ENCODE results near the gene LBX2.
A peak's percentile ranks its signal among the peaks of the same experiment; 100 is the strongest.

Gene LBX2

DNA sequence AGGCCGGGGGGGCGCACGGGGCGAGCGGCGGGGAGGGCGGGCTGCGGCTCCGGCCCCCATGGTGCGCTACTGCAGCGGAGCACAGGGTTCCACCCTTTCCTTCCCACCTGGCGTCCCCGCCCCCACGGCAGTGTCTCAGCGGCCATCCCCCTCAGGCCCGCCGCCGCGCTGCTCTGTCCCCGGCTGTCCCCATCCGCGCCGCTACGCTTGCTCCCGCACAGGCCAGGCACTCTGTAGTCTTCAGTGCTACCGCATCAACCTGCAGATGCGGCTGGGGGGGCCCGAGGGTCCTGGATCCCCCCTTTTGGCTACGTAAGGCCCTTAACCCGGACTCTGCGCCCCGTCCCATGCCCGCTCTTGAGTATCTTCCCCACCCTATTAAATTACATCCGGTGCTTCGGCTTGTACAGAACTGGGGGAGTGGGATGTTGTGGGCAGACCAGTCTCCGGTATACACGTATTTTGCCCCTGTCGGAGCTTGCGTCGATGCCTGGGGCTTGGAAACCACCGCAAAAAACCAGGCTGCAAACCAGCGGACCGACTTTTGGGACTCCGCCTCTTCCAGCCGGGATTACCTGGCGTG is 41.8 kb downstream of the LBX2 start:
- peaks cover 64% of the 10 kb centered on the region for H3K4me1 Mint-ChIP-seq
- CTCF ChIA-PET, result interaction anchor here (1.5 to 4.3 kb wide), 5 partner anchors 17 to 129 kb away, joined by 3 to 25 read pairs (median 11); partner anchors contain the start of genes CCDC142, MRPL53 and TTC31
- H3K27ac Mint-ChIP-seq, result peak overlapping the region; percentile 98
- DNase-seq, result peak; percentile 89
- peak overlapping the region; percentile 92 for H3K4me3 Mint-ChIP-seq
- H3K27me3 Mint-ChIP-seq, result no peaks in the 10 kb centered on the region
- no peaks in the 10 kb centered on the region for H3K9me3 Mint-ChIP-seq
- H3K36me3 Mint-ChIP-seq, result peaks cover 30% of the 10 kb centered on the region

DNA sequence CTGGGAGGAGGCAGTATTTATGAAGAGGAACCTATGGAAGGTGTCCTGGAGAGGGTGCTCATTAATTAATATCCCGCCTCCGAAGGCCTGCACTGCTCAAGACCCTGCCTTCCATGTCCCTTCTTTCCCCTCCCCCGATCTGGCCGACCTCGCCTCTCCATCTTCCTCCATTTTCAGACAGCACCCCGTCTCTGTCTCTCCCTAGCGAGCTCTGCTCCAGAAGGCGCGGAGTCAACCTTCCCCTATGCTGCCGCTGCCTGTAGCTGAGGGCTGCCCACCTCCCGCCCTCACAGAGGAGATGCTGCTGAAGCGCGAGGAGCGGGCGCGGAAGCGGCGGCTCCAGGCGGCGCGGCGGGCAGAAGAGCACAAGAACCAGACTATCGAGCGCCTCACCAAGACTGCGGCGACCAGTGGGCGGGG is 42.3 kb downstream of the LBX2 start:
- peak overlapping the region; percentile 92 for H3K4me3 Mint-ChIP-seq

DNA sequence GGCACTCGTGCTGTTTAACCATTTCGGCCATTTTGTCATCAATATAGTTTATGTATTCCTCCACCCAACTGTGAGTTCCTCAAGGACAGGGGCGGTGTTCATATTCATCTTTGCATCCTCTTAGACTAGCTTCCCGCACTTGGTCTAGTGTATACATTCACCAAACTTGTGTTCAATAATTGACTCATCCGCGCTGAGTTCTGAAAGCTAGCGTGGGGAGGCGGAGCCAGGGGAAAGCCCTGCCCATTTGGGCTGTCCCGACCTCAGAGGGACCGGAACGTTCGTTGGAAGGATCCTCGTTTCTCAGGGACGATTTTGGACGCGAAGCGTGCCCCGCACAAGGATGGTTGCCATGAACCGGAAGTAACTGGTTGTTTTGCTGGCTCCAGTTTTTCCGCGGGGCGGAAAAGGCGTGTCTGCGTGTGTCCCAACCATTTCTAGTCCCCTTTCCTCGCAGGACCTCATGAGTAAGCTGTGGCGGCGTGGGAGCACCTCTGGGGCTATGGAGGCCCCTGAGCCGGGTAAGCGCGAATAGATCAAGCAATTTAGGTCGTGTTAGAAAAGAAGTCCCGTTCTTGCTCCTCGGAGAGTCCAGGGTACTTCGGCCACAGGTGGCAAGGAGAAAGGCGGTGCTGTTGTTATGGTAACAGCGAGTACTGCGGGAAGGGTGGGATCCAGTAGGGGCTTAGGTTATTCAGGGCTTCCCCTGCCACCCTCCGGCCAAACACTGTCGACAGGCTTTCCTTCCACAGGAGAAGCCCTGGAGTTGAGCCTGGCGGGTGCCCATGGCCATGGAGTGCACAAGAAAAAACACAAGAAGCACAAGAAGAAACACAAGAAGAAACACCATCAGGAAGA is 44.5 kb downstream of the LBX2 start, which contains the start of gene INO80B:
INO80B (plus strand) TSS at position 434 of the 858 bp plus-strand sequence; CDS start at position 464, 30 bp downstream.
- Mint-ChIP-seq H3K27me3 (peaks cover 4% of the 10 kb centered on the region), H3K4me1 (peaks cover 68% of the 10 kb centered on the region), H3K4me3 (peak within 1 kb of the TSS; percentile 92), H3K27ac (peak within 1 kb of the TSS; percentile 98), H3K9me3 (no peaks in the 10 kb centered on the region), H3K36me3 (peaks cover 22% of the 10 kb centered on the region)
- CTCF ChIA-PET, result interaction anchor here (1.1 to 4.3 kb wide), 6 partner anchors 10 to 132 kb away, joined by 3 to 25 read pairs (median 4); partner anchors contain the start of genes C2orf81, CCDC142, TTC31 and WDR54
- DNase-seq, result peak; percentile 97

More for the DNA sequence above, 42.3 kb downstream of the LBX2 start:
- H3K27me3 Mint-ChIP-seq, result no peaks in the 10 kb centered on the region
- H3K27ac Mint-ChIP-seq, result peak overlapping the region; percentile 98
- no peaks in the 10 kb centered on the region for H3K9me3 Mint-ChIP-seq
- peaks cover 29% of the 10 kb centered on the region for H3K36me3 Mint-ChIP-seq
- CTCF ChIA-PET, result interaction anchor here (0.9 to 4.3 kb wide), 6 partner anchors 17 to 130 kb away, joined by 3 to 25 read pairs (median 8); partner anchors contain the start of genes CCDC142, MRPL53 and TTC31
- no peak for DNase-seq
- peaks cover 69% of the 10 kb centered on the region for H3K4me1 Mint-ChIP-seq

DNA sequence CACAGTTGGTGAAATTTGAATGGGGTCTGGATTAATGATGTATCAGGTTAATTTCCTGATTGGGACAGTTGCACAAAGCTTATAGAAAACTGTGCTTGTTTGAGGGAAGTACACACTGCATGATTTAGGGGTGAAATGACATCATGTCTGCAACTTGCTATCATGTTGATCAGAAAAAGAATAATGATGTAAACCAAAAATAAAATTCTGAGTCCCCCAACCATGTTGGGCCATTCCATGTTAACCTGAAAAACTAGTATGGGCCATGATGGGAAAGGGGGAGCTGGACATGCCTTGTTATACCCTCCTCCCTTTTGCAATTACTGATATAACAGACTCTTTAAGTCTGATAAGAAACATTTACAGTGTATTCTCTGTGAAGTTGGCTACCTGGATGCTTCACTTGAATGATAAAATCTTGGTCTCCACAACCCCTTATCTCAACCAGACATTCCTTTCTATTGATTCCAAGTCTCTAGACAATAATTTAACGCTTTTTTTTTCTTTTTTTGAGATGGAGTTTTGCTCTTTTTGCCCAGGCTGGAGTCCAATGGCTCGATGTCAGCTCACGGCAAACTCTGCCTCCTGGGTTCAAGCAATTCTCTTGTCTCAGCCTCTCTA is 48.7 kb downstream of the LBX2 start:
- no peaks in the 10 kb centered on the region for H3K9me3 Mint-ChIP-seq
- CTCF ChIA-PET, result interaction anchor here (0.6 to 1.0 kb wide), 3 partner anchors 9 to 135 kb away, joined by 3 read pairs; no protein-coding TSS in a partner anchor
- H3K4me3 Mint-ChIP-seq, result no peak overlapping the region
- H3K36me3 Mint-ChIP-seq, result peaks cover 11% of the 10 kb centered on the region
- peaks cover 13% of the 10 kb centered on the region for H3K27me3 Mint-ChIP-seq
- DNase-seq, result no peak
- no peak overlapping the region for H3K27ac Mint-ChIP-seq
- H3K4me1 Mint-ChIP-seq, result peaks cover 36% of the 10 kb centered on the region

DNA sequence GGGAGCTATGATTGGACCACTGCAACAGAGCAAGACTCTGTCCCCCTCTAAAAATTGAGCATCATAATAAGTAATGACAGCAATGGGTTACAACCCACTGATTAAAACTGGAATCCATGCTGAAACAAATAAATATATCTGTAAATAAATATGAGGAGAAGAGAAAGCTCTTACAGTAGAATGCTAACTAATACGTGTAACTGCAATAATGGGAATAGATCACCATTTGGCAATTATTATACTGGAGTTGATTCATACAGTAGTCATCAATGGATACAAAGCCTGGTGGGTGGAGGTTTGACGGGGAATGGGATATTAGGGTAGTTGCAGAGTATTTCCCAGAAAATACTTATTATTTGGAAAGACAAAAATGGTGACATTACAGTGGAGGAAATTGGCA is 50.6 kb downstream of the LBX2 start:
- CTCF ChIA-PET, result no interaction called here

More for the DNA sequence above, 50.6 kb downstream of the LBX2 start:
- Mint-ChIP-seq H3K27ac (no peak overlapping the region), H3K27me3 (peaks cover 32% of the 10 kb centered on the region), H3K4me1 (peaks cover 20% of the 10 kb centered on the region), H3K36me3 (peaks cover 1% of the 10 kb centered on the region), H3K9me3 (no peaks in the 10 kb centered on the region), H3K4me3 (no peak overlapping the region)
- DNase-seq, result no peak
